Suprapubic skin (tissue), 4 donors: ENCODE data around the gene UNC119B. TPM values are rescaled to one million over a fixed set of nuclear protein-coding genes. Genes with fewer than 3 reads are reported as not detected.

Experiments used
- DNase-seq, 2 donors: peaks; one replicate each; pipeline ENCODE4 v3.0.0-alpha.2; 2019; ENCODE audit warnings: low spot score in 2 of 2
- H3K27ac ChIP-seq: fragments of 200-600 bp; sonication (generic); one replicate; pipeline ENCODE4 v1.5.1; 2019
- H3K27me3 ChIP-seq: fragments of 200-600 bp; sonication (generic); one replicate; pipeline ENCODE4 v1.5.1; 2019
- H3K36me3 ChIP-seq: fragments of 200-600 bp; sonication (generic); one replicate; pipeline ENCODE4 v1.5.1; 2019
- H3K4me1 ChIP-seq: fragments of 200-600 bp; sonication (generic); one replicate; pipeline ENCODE4 v1.5.1; 2019
- H3K4me3 ChIP-seq: fragments of 200-600 bp; sonication (generic); one replicate; pipeline ENCODE4 v1.5.1; 2019; ENCODE audit warnings: mild to moderate bottlenecking
- H3K9me3 ChIP-seq: fragments of 200-600 bp; sonication (generic); one replicate; pipeline ENCODE4 v1.5.1; 2019
- CTCF ChIP-seq, 2 donors: fragments of 200-600 bp in 1 of 2; fragments of 450-650 bp in 1 of 2; sonication (generic) in 1 of 2; IDR thresholded peaks; one replicate each; pipeline ENCODE4 v1.5.1; 2016 to 2019; ENCODE audit warnings: antibody characterized with exemption in 2 of 2, mild to moderate bottlenecking in 1 of 2, moderate library complexity in 1 of 2
- EP300 ChIP-seq: sonication (generic); formaldehyde crosslinking; IDR thresholded peaks from one replicate; pipeline ENCODE4 v1.6.1; 2017; ENCODE audit warnings: antibody characterized with exemption
- POLR2A ChIP-seq, 2 donors: fragments of 450-650 bp; IDR thresholded peaks; one replicate each; pipeline ENCODE4 v1.6.1; 2017; ENCODE audit warnings: antibody characterized with exemption in 2 of 2, mild to moderate bottlenecking in 2 of 2, moderate library complexity in 2 of 2
- POLR2AphosphoS5 ChIP-seq, 3 donors: sonication (generic); formaldehyde crosslinking; IDR thresholded peaks; one replicate each; pipeline ENCODE4 v1.6.1; 2017; ENCODE audit warnings: antibody characterized with exemption in 3 of 3
- WGBS: methylation state at CpG from one replicate; pipeline ENCODE4 v1.1.5; 2018; 5-methylcytosine and 5-hydroxymethylcytosine counted together
- total RNA-seq, 4 donors: library from RNA; depleted of rRNA; stranded (reverse); fragments of >200 nt; gene quantifications; one replicate each; pipeline ENCODE4 v1.1.0, GENCODE V29; 2016

The UNC119B gene
- total RNA-seq, 4 donors from 2014 or later: 14.2 to 27.6 (median 19.3) TPM

- TF ChIP-seq CTCF (IDR thresholded peaks at IDR 0.05) (no peak), EP300 (no peak), POLR2A (IDR thresholded peaks at IDR 0.05) (no peak), POLR2AphosphoS5 (IDR thresholded peaks at IDR 0.05) (no peak)
- H3K27ac ChIP-seq: no peak overlapping the region
- H3K9me3 ChIP-seq: no peaks in the 10 kb centered on the region
- WGBS: 87% methylated on average over 7 of the region's 7 CpGs
- H3K4me3 ChIP-seq: no peak overlapping the region
- DNase-seq: no peak
- H3K4me1 ChIP-seq: peaks cover 20% of the 10 kb centered on the region
- peaks cover 23% of the 10 kb centered on the region for H3K36me3 ChIP-seq
- H3K27me3 ChIP-seq: no peaks in the 10 kb centered on the region
Observed at GRCh38 chr12:120758798-120759590, 48.7 kb downstream of the UNC119B start.

GRCh38 chr12:120759591-120760348 is 49.5 kb downstream of the UNC119B start:
- H3K4me1 ChIP-seq: peaks cover 20% of the 10 kb centered on the region
- DNase-seq: no peak
- no peak overlapping the region for H3K4me3 ChIP-seq
- H3K27me3 ChIP-seq: no peaks in the 10 kb centered on the region
- WGBS: 66% methylated on average over 23 of the region's 27 CpGs
- no peak overlapping the region for H3K27ac ChIP-seq
- TF ChIP-seq CTCF (IDR thresholded peaks at IDR 0.05) (no peak), EP300 (no peak), POLR2AphosphoS5 (IDR thresholded peaks at IDR 0.05) (no peak), POLR2A (IDR thresholded peaks at IDR 0.05) (no peak)
- peaks cover 31% of the 10 kb centered on the region for H3K36me3 ChIP-seq
- no peaks in the 10 kb centered on the region for H3K9me3 ChIP-seq

- no peak for TF ChIP-seq POLR2AphosphoS5 (IDR thresholded peaks at IDR 0.05)
- no peak for TF ChIP-seq POLR2A (IDR thresholded peaks at IDR 0.05)
- no peak for TF ChIP-seq EP300
- no peak for TF ChIP-seq CTCF (IDR thresholded peaks at IDR 0.05)
- peaks cover 39% of the 10 kb centered on the region for H3K36me3 ChIP-seq
- peaks cover 20% of the 10 kb centered on the region for H3K4me1 ChIP-seq
- H3K4me3 ChIP-seq: no peak overlapping the region
- no peak for DNase-seq
- peak overlapping the region; percentile 77 for H3K27ac ChIP-seq
- no peaks in the 10 kb centered on the region for H3K27me3 ChIP-seq
- H3K9me3 ChIP-seq: no peaks in the 10 kb centered on the region
- WGBS: 81% methylated on average over 21 of the region's 21 CpGs
Observed at GRCh38 chr12:120760349-120761254, 50.3 kb downstream of the UNC119B start.

GRCh38 chr12:120761519-120761934 is 51.3 kb downstream of the UNC119B start:
- no peak overlapping the region for H3K4me3 ChIP-seq
- peaks cover 20% of the 10 kb centered on the region for H3K4me1 ChIP-seq
- H3K9me3 ChIP-seq: no peaks in the 10 kb centered on the region
- peaks cover 48% of the 10 kb centered on the region for H3K36me3 ChIP-seq
- no peak for DNase-seq
- TF ChIP-seq CTCF (IDR thresholded peaks at IDR 0.05) (no peak), POLR2A (IDR thresholded peaks at IDR 0.05) (no peak), POLR2AphosphoS5 (IDR thresholded peaks at IDR 0.05) (no peak), EP300 (no peak)
- WGBS: 35% methylated on average over 9 of the region's 9 CpGs
- H3K27me3 ChIP-seq: no peaks in the 10 kb centered on the region
- H3K27ac ChIP-seq: peak overlapping the region; percentile 77
